Smooth muscle cell (in vitro differentiated cells): ENCODE results near the gene NAPG. TPM values are rescaled to one million over a fixed set of nuclear protein-coding genes. Genes with fewer than 3 reads are reported as not detected.

Experiments
- DNase-seq: peaks from one replicate; lab custom pipeline; 2025; ENCODE audit not compliant: unreplicated experiment; lab: John Stamatoyannopoulos, UW
- H2AFZ ChIP-seq: fragments of 200-600 bp; sonication (generic); 2 replicates; pipeline ENCODE4 v1.6.0; 2016; ENCODE audit warnings: antibody characterized with exemption, low read depth, mild to moderate bottlenecking
- H3F3A ChIP-seq: fragments of 200-600 bp; sonication (generic); 2 replicates; pipeline ENCODE4 v1.6.0; 2017; ENCODE audit warnings: antibody characterized with exemption, low read depth
- H3K27ac ChIP-seq: fragments of 200-600 bp; sonication (generic); 2 replicates; pipeline ENCODE4 v1.5.1; 2016; ENCODE audit warnings: low read depth, mild to moderate bottlenecking
- H3K27me3 ChIP-seq: fragments of 200-600 bp; sonication (generic); 2 replicates; pipeline ENCODE4 v1.6.1; 2016; ENCODE audit warnings: low read depth, mild to moderate bottlenecking
- H3K36me3 ChIP-seq: fragments of 200-600 bp; sonication (generic); 2 replicates; pipeline ENCODE4 v1.5.1; 2016; ENCODE audit warnings: low read depth
- H3K4me1 ChIP-seq: fragments of 200-600 bp; sonication (generic); 2 replicates; pipeline ENCODE4 v1.5.1; 2016; ENCODE audit warnings: low read depth
- H3K4me2 ChIP-seq: fragments of 200-600 bp; sonication (generic); 2 replicates; pipeline ENCODE4 v1.6.0; 2016; ENCODE audit warnings: mild to moderate bottlenecking
- H3K4me3 ChIP-seq: fragments of 200-600 bp; sonication (generic); 2 replicates; pipeline ENCODE4 v1.5.1; 2016; ENCODE audit warnings: mild to moderate bottlenecking
- H3K79me2 ChIP-seq: fragments of 200-600 bp; sonication (generic); 2 replicates; pipeline ENCODE4 v1.6.0; 2016; ENCODE audit warnings: low read depth, mild to moderate bottlenecking
- H3K9ac ChIP-seq: fragments of 200-600 bp; sonication (generic); 2 replicates; pipeline ENCODE4 v1.6.0; 2016; ENCODE audit warnings: low read depth
- H3K9me3 ChIP-seq: fragments of 200-600 bp; sonication (generic); replicated peaks from 2 replicates; pipeline ENCODE4 v1.5.1; 2016; ENCODE audit warnings: low read depth
- H4K20me1 ChIP-seq: fragments of 200-600 bp; sonication (generic); 2 replicates; pipeline ENCODE4 v1.6.0; 2016; ENCODE audit warnings: low read depth
- WGBS: methylation state at CpG from one replicate; pipeline ENCODE4 v1.1.7; 2016; ENCODE audit warnings: low lambda C conversion rate; 5-methylcytosine and 5-hydroxymethylcytosine counted together
- polyA plus RNA-seq: library from polyadenylated mRNA; unstranded; fragments of >200 nt; fragmentation: Nextera tagmentation; extraction: Ambion mirVana; gene quantifications from 2 replicates; pipeline ENCODE4 v1.2.1, GENCODE V29; 2016
- total RNA-seq: library from RNA; depleted of rRNA; stranded (reverse); fragments of >200 nt; gene quantifications from 2 replicates; pipeline ENCODE4 v1.2.3, GENCODE V29; 2014
- TF ChIP-seq, protein P1 (sequence below): fragments of 200-600 bp; sonication (generic); IDR thresholded peaks from 2 replicates; pipeline ENCODE4 v1.5.1; 2017; ENCODE audit warnings: borderline replicate concordance, mild to moderate bottlenecking, antibody characterized with exemption; ENCODE audit not compliant: insufficient read depth, poor library complexity, severe bottlenecking

The NAPG gene
- total and polyA plus RNA-seq, 2 experiments from 2014 or later = 30.2 to 57.4 TPM

DNA sequence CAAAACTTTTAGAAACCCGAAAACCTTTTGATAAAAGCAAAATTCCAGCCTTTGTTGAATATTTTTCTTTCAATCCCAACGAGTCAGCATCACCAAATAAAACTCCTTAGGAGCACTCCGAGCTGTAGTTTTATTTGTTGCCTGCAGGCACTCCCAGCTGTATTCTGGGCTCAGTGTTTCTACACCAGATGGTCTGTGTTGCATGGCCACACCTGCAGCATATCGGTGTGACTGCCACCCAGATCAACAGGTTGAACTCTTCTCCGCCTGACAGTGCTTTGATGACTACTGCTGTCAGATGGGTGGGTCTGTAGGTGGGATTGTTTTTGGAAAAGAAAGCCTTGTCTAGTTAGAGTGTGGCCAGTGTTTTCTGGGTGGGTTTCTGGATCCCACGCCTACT is 38.7 kb upstream of the NAPG start:
- 85% methylated on average over 6 of the region's 6 CpGs for WGBS

DNA sequence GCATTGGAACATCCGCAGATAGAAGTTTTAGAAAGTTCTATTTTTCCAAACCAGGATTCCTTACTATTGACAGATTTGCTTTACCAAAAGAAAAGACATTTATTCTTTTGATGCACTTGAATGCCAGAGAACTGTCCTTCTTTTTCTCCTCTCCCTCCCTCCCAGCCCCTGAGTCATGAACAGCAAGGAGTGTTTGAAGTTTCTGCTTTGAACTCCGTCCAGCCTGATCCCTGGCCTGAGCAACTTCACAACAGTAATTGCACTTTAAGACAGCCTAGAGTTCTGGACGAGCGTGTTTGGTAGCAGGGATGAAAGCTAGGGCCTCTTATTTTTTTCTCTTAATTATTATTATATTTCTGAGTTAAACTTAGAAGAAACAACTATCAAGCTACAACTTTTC is 37.8 kb upstream of the NAPG start:
- no peaks in the 10 kb centered on the region for H4K20me1 ChIP-seq
- no peak overlapping the region for H3K27ac ChIP-seq
- 57% methylated on average over 4 of the region's 4 CpGs for WGBS
- no peaks in the 10 kb centered on the region for H3K4me1 ChIP-seq
- DNase-seq = no peak
- TF ChIP-seq, protein P1, sequence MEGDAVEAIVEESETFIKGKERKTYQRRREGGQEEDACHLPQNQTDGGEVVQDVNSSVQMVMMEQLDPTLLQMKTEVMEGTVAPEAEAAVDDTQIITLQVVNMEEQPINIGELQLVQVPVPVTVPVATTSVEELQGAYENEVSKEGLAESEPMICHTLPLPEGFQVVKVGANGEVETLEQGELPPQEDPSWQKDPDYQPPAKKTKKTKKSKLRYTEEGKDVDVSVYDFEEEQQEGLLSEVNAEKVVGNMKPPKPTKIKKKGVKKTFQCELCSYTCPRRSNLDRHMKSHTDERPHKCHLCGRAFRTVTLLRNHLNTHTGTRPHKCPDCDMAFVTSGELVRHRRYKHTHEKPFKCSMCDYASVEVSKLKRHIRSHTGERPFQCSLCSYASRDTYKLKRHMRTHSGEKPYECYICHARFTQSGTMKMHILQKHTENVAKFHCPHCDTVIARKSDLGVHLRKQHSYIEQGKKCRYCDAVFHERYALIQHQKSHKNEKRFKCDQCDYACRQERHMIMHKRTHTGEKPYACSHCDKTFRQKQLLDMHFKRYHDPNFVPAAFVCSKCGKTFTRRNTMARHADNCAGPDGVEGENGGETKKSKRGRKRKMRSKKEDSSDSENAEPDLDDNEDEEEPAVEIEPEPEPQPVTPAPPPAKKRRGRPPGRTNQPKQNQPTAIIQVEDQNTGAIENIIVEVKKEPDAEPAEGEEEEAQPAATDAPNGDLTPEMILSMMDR = no peak
- H3F3A ChIP-seq = peaks cover 5% of the 10 kb centered on the region
- H2AFZ ChIP-seq = no peak overlapping the region
- H3K4me2 ChIP-seq = no peak overlapping the region
- H3K36me3 ChIP-seq = no peaks in the 10 kb centered on the region
- no peak overlapping the region for H3K9ac ChIP-seq
- H3K27me3 ChIP-seq = no peaks in the 10 kb centered on the region
- no peaks in the 10 kb centered on the region for H3K79me2 ChIP-seq
- H3K4me3 ChIP-seq = no peak overlapping the region
- no peaks in the 10 kb centered on the region for H3K9me3 ChIP-seq

More for the DNA sequence above, 38.7 kb upstream of the NAPG start:
- Histone ChIP-seq H3K27ac (no peak overlapping the region), H3K4me2 (no peak overlapping the region), H3K4me1 (no peaks in the 10 kb centered on the region), H3K79me2 (no peaks in the 10 kb centered on the region), H3K9ac (no peak overlapping the region), H3K27me3 (no peaks in the 10 kb centered on the region), H3K36me3 (no peaks in the 10 kb centered on the region), H2AFZ (no peak overlapping the region), H3F3A (peaks cover 5% of the 10 kb centered on the region), H4K20me1 (no peaks in the 10 kb centered on the region), H3K4me3 (no peak overlapping the region), H3K9me3 (no peaks in the 10 kb centered on the region)
- TF ChIP-seq, protein P1 = no peak
- no peak for DNase-seq

DNA sequence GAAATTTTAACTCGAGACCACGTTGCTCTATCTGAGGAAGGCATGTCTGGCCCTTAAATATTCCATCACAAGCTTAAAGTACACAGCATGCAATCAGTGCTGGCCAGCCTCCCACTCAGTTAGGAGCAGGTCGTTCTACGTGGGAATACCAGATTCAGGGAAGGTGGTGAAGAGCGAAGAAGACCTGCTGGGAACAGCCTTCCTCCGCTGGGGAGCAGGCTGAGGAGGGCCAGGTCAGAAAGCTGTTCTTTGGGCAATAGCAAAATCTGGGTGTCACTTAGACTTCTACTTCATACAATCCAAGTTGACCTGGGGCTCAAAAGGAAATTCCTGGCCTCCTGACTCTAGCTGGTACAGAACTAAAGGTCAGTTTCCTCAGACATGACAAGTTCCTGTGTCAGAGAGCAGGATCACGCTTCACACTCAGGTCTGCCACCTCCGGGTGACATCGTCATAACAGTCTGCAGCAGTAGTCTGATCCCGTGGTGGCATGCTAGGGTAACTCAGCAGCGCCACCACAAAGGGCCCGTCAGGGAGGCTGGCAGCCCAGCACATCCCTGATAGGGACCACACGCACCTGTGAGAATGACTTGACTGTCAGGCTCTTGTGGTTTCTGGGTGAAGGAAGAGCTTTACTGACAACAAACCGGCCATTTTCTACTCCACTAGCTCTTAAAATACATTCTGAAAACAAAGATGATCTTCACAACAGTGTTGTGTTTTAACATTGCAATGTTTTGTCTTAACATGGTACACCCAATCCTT is 35.2 kb upstream of the NAPG start:
- H3K4me2 ChIP-seq = no peak overlapping the region
- H3K9ac ChIP-seq = no peak overlapping the region
- H3K4me1 ChIP-seq = no peaks in the 10 kb centered on the region
- no peaks in the 10 kb centered on the region for H3K36me3 ChIP-seq
- no peak overlapping the region for H3K27ac ChIP-seq
- H3F3A ChIP-seq = peaks cover 5% of the 10 kb centered on the region
- TF ChIP-seq, protein P1 = no peak
- H3K27me3 ChIP-seq = no peaks in the 10 kb centered on the region
- no peaks in the 10 kb centered on the region for H3K9me3 ChIP-seq
- 64% methylated on average over 14 of the region's 14 CpGs for WGBS
- no peaks in the 10 kb centered on the region for H4K20me1 ChIP-seq
- no peak for DNase-seq
- H2AFZ ChIP-seq = no peak overlapping the region
- H3K4me3 ChIP-seq = no peak overlapping the region
- no peaks in the 10 kb centered on the region for H3K79me2 ChIP-seq

GRCh38 chr18:10495936-10496335 is 29.9 kb upstream of the NAPG start:
- Histone ChIP-seq H3K36me3 (no peaks in the 10 kb centered on the region), H3K4me3 (no peak overlapping the region), H3K4me2 (no peak overlapping the region), H3K79me2 (no peaks in the 10 kb centered on the region), H4K20me1 (no peaks in the 10 kb centered on the region), H3K9me3 (no peaks in the 10 kb centered on the region), H3K27me3 (no peaks in the 10 kb centered on the region), H2AFZ (no peak overlapping the region), H3K4me1 (no peaks in the 10 kb centered on the region), H3K9ac (no peak overlapping the region), H3F3A (no peaks in the 10 kb centered on the region), H3K27ac (no peak overlapping the region)
- no peak for DNase-seq
- WGBS = 86% methylated on average over 2 of the region's 2 CpGs
- TF ChIP-seq, protein P1 = no peak
